GM21529 (cell line): ENCODE results near the gene AP1G2.
"Not testable (repeated sequence)": the region's sequence is repeated elsewhere in the genome, so short reads cannot be mapped to it uniquely, and the experiment has no call there.

Experiments
- ATAC-seq: cut with Tn5 transposase; IDR thresholded peaks from one replicate; pipeline ENCODE4 v1.9.1; 2021; ENCODE audit not compliant: unreplicated experiment

The AP1G2 gene

GRCh38 chr14:23600322-23600707, 32.7 kb upstream of the AP1G2 start:
- ATAC-seq, result no peak

- ATAC-seq, result not testable (repeated sequence)
Measured at GRCh38 chr14:23594191-23594590, 26.6 kb upstream of the AP1G2 start.

GRCh38 chr14:23590198-23590597, 22.6 kb upstream of the AP1G2 start:
- no peak for ATAC-seq

- no peak for ATAC-seq
Measured at GRCh38 chr14:23589606-23590005, 22.0 kb upstream of the AP1G2 start.

GRCh38 chr14:23588884-23589598, 21.4 kb upstream of the AP1G2 start:
- peak; percentile 99 for ATAC-seq

GRCh38 chr14:23584527-23585203, 17.1 kb upstream of the AP1G2 start:
- not testable (repeated sequence) for ATAC-seq

GRCh38 chr14:23583761-23584526, 16.4 kb upstream of the AP1G2 start:
- not testable (repeated sequence) for ATAC-seq

GRCh38 chr14:23582906-23583760, 15.5 kb upstream of the AP1G2 start:
- no peak for ATAC-seq

- ATAC-seq, result no peak
Measured at GRCh38 chr14:23580948-23581281, 13.3 kb upstream of the AP1G2 start.

- no peak for ATAC-seq
Measured at GRCh38 chr14:23580152-23580926, 12.7 kb upstream of the AP1G2 start.

GRCh38 chr14:23579739-23580138, 12.1 kb upstream of the AP1G2 start:
- no peak for ATAC-seq

- no peak for ATAC-seq
Measured at GRCh38 chr14:23579311-23579630, 11.7 kb upstream of the AP1G2 start.

- no peak for ATAC-seq
Measured at GRCh38 chr14:23578560-23579310, 11.1 kb upstream of the AP1G2 start, which contains the start of gene JPH4. TSS of gene JPH4 (minus strand) at chr14:23578790. CDS start at chr14:23577453, 1,337 bp downstream.

- no peak for ATAC-seq
Measured at GRCh38 chr14:23577710-23578392, 10.3 kb upstream of the AP1G2 start.

GRCh38 chr14:23577004-23577681, 9.6 kb upstream of the AP1G2 start:
- ATAC-seq, result no peak

- no peak for ATAC-seq
Measured at GRCh38 chr14:23573384-23574015, 5.9 kb upstream of the AP1G2 start.

- ATAC-seq, result no peak
Measured at GRCh38 chr14:23572836-23573235, 5.2 kb upstream of the AP1G2 start.

GRCh38 chr14:23572524-23572828, 4.9 kb upstream of the AP1G2 start:
- ATAC-seq, result no peak
